AG04449 (cell line): ENCODE data around the gene LIPT2.

Experiments
- CTCF ChIA-PET: fragments of 350-600 bp; formaldehyde crosslinking; extraction: SDS; loops from one replicate; lab custom pipeline; 2021; ENCODE audit warnings: antibody characterized with exemption; lab: Yijun Ruan, JAX
- POLR2A ChIA-PET: fragments of 400-600, 350-600 bp; formaldehyde crosslinking; extraction: SDS; loops from one replicate; lab custom pipeline; 2020; ENCODE audit warnings: antibody characterized with exemption, inconsistent platforms; lab: Yijun Ruan, JAX
- DNase-seq: peaks from one replicate; pipeline ENCODE4 v3.0.0-alpha.2; 2010; ENCODE audit warnings: low read depth, low spot score
- H3K4me3 ChIP-seq: 2 replicates; pipeline ENCODE4 v1.5.1; 2011; ENCODE audit warnings: low read depth, mild to moderate bottlenecking, control low read depth, low read length
- CTCF ChIP-seq: IDR thresholded peaks from one replicate; pipeline ENCODE4 v1.5.1; 2011; ENCODE audit warnings: mild to moderate bottlenecking, moderate library complexity, low read length, control low read depth, inconsistent platforms; ENCODE audit not compliant: insufficient read depth; ENCODE audit errors: missing control alignments

LIPT2 gene

GRCh38 chr11:74490941-74491340 is 2.6 kb downstream of the LIPT2 start:
- POLR2A ChIA-PET, result no interaction called here
- TF ChIP-seq CTCF, result no peak
- CTCF ChIA-PET, result interaction anchor here (1.3 to 1.4 kb wide), 2 partner anchors 41 to 211 kb away, joined by 4 to 5 read pairs; no protein-coding TSS in a partner anchor
- DNase-seq, result no peak
- H3K4me3 ChIP-seq, result no peak overlapping the region

GRCh38 chr11:74487875-74488274 is 5.6 kb downstream of the LIPT2 start:
- no peak for DNase-seq
- H3K4me3 ChIP-seq, result no peak overlapping the region
- TF ChIP-seq CTCF, result peak; percentile 7
- POLR2A ChIA-PET, result no interaction called here
- CTCF ChIA-PET, result interaction anchor here (0.7 to 1.1 kb wide), 2 partner anchors 85 to 238 kb away, joined by 3 read pairs; no protein-coding TSS in a partner anchor

- no peak for DNase-seq
- no peak overlapping the region for H3K4me3 ChIP-seq
- POLR2A ChIA-PET, result no interaction called here
- no peak for TF ChIP-seq CTCF
- CTCF ChIA-PET, result interaction anchor here (1.5 kb wide), 1 partner anchor 85 kb away, joined by 4 read pairs; no protein-coding TSS in a partner anchor
These were observed 7.7 kb downstream of the LIPT2 start for GRCh38 chr11:74485868-74486267.

- no peak for TF ChIP-seq CTCF
- DNase-seq, result no peak
- POLR2A ChIA-PET, result no interaction called here
- no peak overlapping the region for H3K4me3 ChIP-seq
- CTCF ChIA-PET, result no interaction called here
These were observed 12.7 kb downstream of the LIPT2 start for GRCh38 chr11:74480688-74481417.

GRCh38 chr11:74479732-74480123 is 13.8 kb downstream of the LIPT2 start:
- no peak overlapping the region for H3K4me3 ChIP-seq
- no peak for DNase-seq
- POLR2A ChIA-PET, result no interaction called here
- CTCF ChIA-PET, result interaction anchor here (0.6 to 1.3 kb wide), 3 partner anchors 32 to 247 kb away, joined by 3 to 6 read pairs (median 3); no protein-coding TSS in a partner anchor
- TF ChIP-seq CTCF, result no peak

GRCh38 chr11:74478877-74479731 is 14.4 kb downstream of the LIPT2 start:
- H3K4me3 ChIP-seq, result no peak overlapping the region
- ChIA-PET POLR2A (no interaction called here), CTCF (interaction anchor here (0.6 to 1.3 kb wide), 4 partner anchors 26 to 248 kb away, joined by 3 to 6 read pairs (median 4); no protein-coding TSS in a partner anchor)
- TF ChIP-seq CTCF, result no peak
- no peak for DNase-seq
